ENCODE data around the gene ATP4B. TPM values are rescaled to one million over a fixed set of nuclear protein-coding genes. Genes with fewer than 3 reads are reported as not detected.
A peak's percentile ranks its signal among the peaks of the same experiment; 100 is the strongest.

The ATP4B gene
- total RNA-seq, 1 experiment from 2014 or later, result not detected

GRCh38 chr13:113633485-113633873 is 24.5 kb downstream of the ATP4B start:
- H3K14ac ChIP-seq (ENCODE audit: insufficient read depth, low read length), result no peak overlapping the region
- no peak overlapping the region for H3K4ac ChIP-seq (ENCODE audit: low read depth, low read length)
- no peak overlapping the region for H3K27ac ChIP-seq (ENCODE audit: insufficient read length, low read depth, low read length)
- Mint-ChIP-seq H3K4me3 (no peak overlapping the region), H3K27me3 (ENCODE audit: low read depth) (no peaks in the 10 kb centered on the region), H3K27ac (peak overlapping the region in 2 of 3 experiments; percentile 67 to 85; a peak in 1 of 7 replicates), H3K36me3 (ENCODE audit: insufficient read depth in 1 of 3, low read depth in 3 of 3) (peaks cover 49 to 88% (median 85%) of the 10 kb centered on the region in 3 experiments; a peak in 6 of 7 replicates), H3K9me3 (no peaks in the 10 kb centered on the region), H3K4me1 (no peaks in the 10 kb centered on the region)
- H3K23me2 ChIP-seq (ENCODE audit: insufficient read length, low read depth, low read length, poor library complexity, severe bottlenecking), result no peaks in the 10 kb centered on the region
- WGBS (ENCODE audit: extremely low coverage, insufficient read length, low lambda C conversion rate), result no CpG with 5 or more reads among the region's 18 CpGs
- H2BK120ac ChIP-seq (ENCODE audit: low read depth, low read length, poor library complexity, severe bottlenecking), result no peak overlapping the region
- H3K27me3 ChIP-seq (ENCODE audit: insufficient read depth, low read length), result no peaks in the 10 kb centered on the region
- H3K4me1 ChIP-seq (ENCODE audit: insufficient read depth, low read length), result no peaks in the 10 kb centered on the region
- no peak overlapping the region for H2BK12ac ChIP-seq (ENCODE audit: insufficient read length, low read depth, low read length)
- no peak for TF ChIP-seq CTCF (conservative IDR thresholded peaks at IDR 0.05)
- H3K56ac ChIP-seq (ENCODE audit: insufficient read length, low read depth, low read length), result no peak overlapping the region
- H3T11ph ChIP-seq (ENCODE audit: low read length), result no peak overlapping the region
- H3K23ac ChIP-seq (ENCODE audit: insufficient read length, low read depth, low read length), result no peak overlapping the region
- H3K79me2 ChIP-seq (ENCODE audit: insufficient read depth, low read length), result no peaks in the 10 kb centered on the region
- H2BK20ac ChIP-seq (ENCODE audit: low read depth, low read length, poor library complexity, severe bottlenecking), result no peak overlapping the region
- no peak overlapping the region for H3K18ac ChIP-seq (ENCODE audit: insufficient read length, low read depth, low read length)
- no peak for DNase-seq
- H2BK15ac ChIP-seq (ENCODE audit: low read depth, low read length), result no peak overlapping the region
- no peaks in the 10 kb centered on the region for H4K20me1 ChIP-seq (ENCODE audit: control insufficient read depth, insufficient read depth, insufficient read length)
- no peaks in the 10 kb centered on the region for H3K79me1 ChIP-seq (ENCODE audit: insufficient read depth, low read depth, low read length, poor library complexity, severe bottlenecking)
- H3K9ac ChIP-seq (ENCODE audit: extremely low read depth, insufficient read length, low read length), result no peak overlapping the region
- no peak overlapping the region for H3K4me2 ChIP-seq (ENCODE audit: insufficient read depth, insufficient read length, low read length)
- no peak overlapping the region for H4K8ac ChIP-seq (replicated peaks; ENCODE audit: insufficient read length, low read depth, low read length)
- no peaks in the 10 kb centered on the region for H3K9me3 ChIP-seq (ENCODE audit: control insufficient read depth, low read depth, low read length)
- H2BK5ac ChIP-seq (ENCODE audit: insufficient read length, low read length), result no peak overlapping the region
- H4K91ac ChIP-seq (ENCODE audit: insufficient read length, low read depth, low read length), result no peak overlapping the region
- H4K5ac ChIP-seq (ENCODE audit: insufficient read length, low read depth, low read length), result no peak overlapping the region
- H2AFZ ChIP-seq (ENCODE audit: low read length), result no peak overlapping the region
- no peak overlapping the region for H2AK5ac ChIP-seq (ENCODE audit: insufficient read length, low read length)

Data from H9 (cell line).